Neutrophil (primary cell): ENCODE measurements around the gene KRT36.

Experiments used
- H3K27ac ChIP-seq: fragments of 200-600 bp; sonication (generic); 2 replicates; pipeline ENCODE4 v1.5.1; 2016; ENCODE audit warnings: mild to moderate bottlenecking, moderate library complexity
- H3K27me3 ChIP-seq: fragments of 200-600 bp; sonication (generic); 2 replicates; pipeline ENCODE4 v1.6.0; 2016; ENCODE audit warnings: mild to moderate bottlenecking
- H3K36me3 ChIP-seq: fragments of 200-600 bp; sonication (generic); 2 replicates; pipeline ENCODE4 v1.5.1; 2017
- H3K4me1 ChIP-seq, 2 experiments: fragments of 200-600 bp in 1 of 2; sonication (generic) in 1 of 2; 1 replicate in 1 of 2; 2 replicates in 1 of 2; pipeline versions ENCODE4 v1.5.1 to v1.6.1; 2013 to 2016; ENCODE audit warnings: low read depth in 1 of 2, low read length in 1 of 2, mild to moderate bottlenecking in 1 of 2, moderate library complexity in 1 of 2; ENCODE audit not compliant: control insufficient read depth in 1 of 2, insufficient read depth in 1 of 2
- H3K4me3 ChIP-seq, 2 experiments: fragments of 200-600 bp in 1 of 2; sonication (generic) in 1 of 2; 1 replicate in 1 of 2; 2 replicates in 1 of 2; pipeline ENCODE4 v1.5.1; 2013 to 2016; ENCODE audit warnings: low read depth in 1 of 2, low read length in 1 of 2, mild to moderate bottlenecking in 1 of 2, moderate library complexity in 1 of 2
- H3K9me3 ChIP-seq: fragments of 200-600 bp; sonication (generic); 2 replicates; pipeline ENCODE4 v1.5.1; 2016
- CTCF ChIP-seq: fragments of 200-600 bp; sonication (generic); IDR thresholded peaks from 2 replicates; pipeline ENCODE4 v1.5.1; 2016; ENCODE audit warnings: antibody characterized with exemption

Gene KRT36

GRCh38 chr17:41467561-41467960 is 22.1 kb downstream of the KRT36 start:
- Histone ChIP-seq H3K36me3 (no peaks in the 10 kb centered on the region), H3K9me3 (no peaks in the 10 kb centered on the region), H3K27me3 (peaks cover 14% of the 10 kb centered on the region), H3K4me3 (no peak overlapping the region), H3K27ac (no peak overlapping the region), H3K4me1 (no peaks in the 10 kb centered on the region)
- no peak for TF ChIP-seq CTCF

GRCh38 chr17:41466988-41467387 is 22.7 kb downstream of the KRT36 start, which contains the start of gene KRT32:
TSS of gene KRT32 (minus strand) at chr17:41467386. CDS start at chr17:41467325, 61 bp downstream.
- Histone ChIP-seq H3K27me3 (peaks cover 14% of the 10 kb centered on the region), H3K27ac (no peak within 1 kb of the TSS), H3K9me3 (no peaks in the 10 kb centered on the region), H3K36me3 (no peaks in the 10 kb centered on the region), H3K4me3 (no peak within 1 kb of the TSS), H3K4me1 (no peaks in the 10 kb centered on the region)
- TF ChIP-seq CTCF: no peak

- no peak overlapping the region for H3K4me3 ChIP-seq
- peaks cover 9% of the 10 kb centered on the region for H3K27me3 ChIP-seq
- H3K27ac ChIP-seq: no peak overlapping the region
- no peaks in the 10 kb centered on the region for H3K9me3 ChIP-seq
- no peaks in the 10 kb centered on the region for H3K36me3 ChIP-seq
- H3K4me1 ChIP-seq: no peaks in the 10 kb centered on the region
- no peak for TF ChIP-seq CTCF
Measured at GRCh38 chr17:41464682-41465081, 25.0 kb downstream of the KRT36 start.

- Histone ChIP-seq H3K36me3 (no peaks in the 10 kb centered on the region), H3K27me3 (peaks cover 9% of the 10 kb centered on the region), H3K4me3 (no peak overlapping the region), H3K4me1 (no peaks in the 10 kb centered on the region), H3K27ac (no peak overlapping the region), H3K9me3 (no peaks in the 10 kb centered on the region)
- TF ChIP-seq CTCF: no peak
Measured at GRCh38 chr17:41464173-41464572, 25.5 kb downstream of the KRT36 start.

GRCh38 chr17:41463746-41464145 is 26.0 kb downstream of the KRT36 start:
- no peak for TF ChIP-seq CTCF
- H3K27ac ChIP-seq: no peak overlapping the region
- no peaks in the 10 kb centered on the region for H3K9me3 ChIP-seq
- H3K4me3 ChIP-seq: no peak overlapping the region
- H3K27me3 ChIP-seq: peaks cover 9% of the 10 kb centered on the region
- H3K4me1 ChIP-seq: no peaks in the 10 kb centered on the region
- H3K36me3 ChIP-seq: no peaks in the 10 kb centered on the region

GRCh38 chr17:41462705-41463104 is 27.0 kb downstream of the KRT36 start:
- no peak overlapping the region for H3K27ac ChIP-seq
- no peak for TF ChIP-seq CTCF
- no peaks in the 10 kb centered on the region for H3K36me3 ChIP-seq
- no peaks in the 10 kb centered on the region for H3K4me1 ChIP-seq
- H3K9me3 ChIP-seq: no peaks in the 10 kb centered on the region
- H3K27me3 ChIP-seq: peaks cover 13% of the 10 kb centered on the region
- no peak overlapping the region for H3K4me3 ChIP-seq
